PFSK-1 (cell line): ENCODE data around the gene MAPK8.

Source experiments
- FOXP2 ChIP-seq: optimal IDR thresholded peaks from 2 replicates; pipeline ENCODE3; 2011; ENCODE audit warnings: borderline replicate concordance, control low read depth, inconsistent platforms; ENCODE audit not compliant: insufficient read depth; ENCODE audit errors: extremely low read length, extremely low read depth
- POLR2AphosphoS5 ChIP-seq: IDR thresholded peaks from 2 replicates; pipeline ENCODE4 v1.6.1; 2012; ENCODE audit warnings: low read depth, mild to moderate bottlenecking, control low read depth, low read length, moderate library complexity
- SIN3A ChIP-seq: IDR thresholded peaks from 2 replicates; pipeline ENCODE4 v1.6.1; 2012; ENCODE audit warnings: mild to moderate bottlenecking, low read length, moderate library complexity, borderline replicate concordance; ENCODE audit not compliant: insufficient read depth
- TAF1 ChIP-seq: IDR thresholded peaks from 2 replicates; pipeline ENCODE4 v1.6.1; 2012; ENCODE audit warnings: low read length, control low read depth, borderline replicate concordance; ENCODE audit not compliant: insufficient read depth
- TF ChIP-seq, protein P1 (sequence below), 2 experiments: IDR thresholded peaks; 2 replicates each; pipeline versions ENCODE4 v1.6.1 to v1.8.0; 2011 to 2012; ENCODE audit warnings: low read depth in 2 of 2, low read length in 2 of 2, control low read depth in 1 of 2, inconsistent platforms in 1 of 2, mild to moderate bottlenecking in 1 of 2, moderate library complexity in 1 of 2; ENCODE audit not compliant: insufficient read depth in 1 of 2

MAPK8 gene

DNA sequence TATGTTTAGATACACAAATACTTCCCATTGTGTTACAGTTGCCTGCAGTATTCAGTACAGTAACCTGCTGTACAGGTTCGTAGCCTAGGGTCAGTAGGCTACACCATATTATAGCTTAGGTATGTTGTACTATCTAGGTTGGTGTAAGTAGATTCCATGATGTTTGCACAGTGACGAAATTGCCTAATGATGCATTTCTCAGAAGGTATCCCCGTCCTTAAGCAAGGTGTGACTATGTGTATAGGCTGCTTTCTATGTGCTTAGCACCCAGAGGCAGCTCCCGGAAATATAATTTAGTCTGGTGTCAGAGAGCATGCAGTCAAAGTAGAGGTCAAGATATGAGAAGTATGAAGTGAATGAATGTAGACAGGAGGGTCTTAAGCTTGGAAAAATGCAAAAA is 9.8 kb downstream of the MAPK8 start:
- no peak for TF ChIP-seq TAF1
- TF ChIP-seq FOXP2, result no peak
- no peak for TF ChIP-seq SIN3A
- TF ChIP-seq, protein P1, sequence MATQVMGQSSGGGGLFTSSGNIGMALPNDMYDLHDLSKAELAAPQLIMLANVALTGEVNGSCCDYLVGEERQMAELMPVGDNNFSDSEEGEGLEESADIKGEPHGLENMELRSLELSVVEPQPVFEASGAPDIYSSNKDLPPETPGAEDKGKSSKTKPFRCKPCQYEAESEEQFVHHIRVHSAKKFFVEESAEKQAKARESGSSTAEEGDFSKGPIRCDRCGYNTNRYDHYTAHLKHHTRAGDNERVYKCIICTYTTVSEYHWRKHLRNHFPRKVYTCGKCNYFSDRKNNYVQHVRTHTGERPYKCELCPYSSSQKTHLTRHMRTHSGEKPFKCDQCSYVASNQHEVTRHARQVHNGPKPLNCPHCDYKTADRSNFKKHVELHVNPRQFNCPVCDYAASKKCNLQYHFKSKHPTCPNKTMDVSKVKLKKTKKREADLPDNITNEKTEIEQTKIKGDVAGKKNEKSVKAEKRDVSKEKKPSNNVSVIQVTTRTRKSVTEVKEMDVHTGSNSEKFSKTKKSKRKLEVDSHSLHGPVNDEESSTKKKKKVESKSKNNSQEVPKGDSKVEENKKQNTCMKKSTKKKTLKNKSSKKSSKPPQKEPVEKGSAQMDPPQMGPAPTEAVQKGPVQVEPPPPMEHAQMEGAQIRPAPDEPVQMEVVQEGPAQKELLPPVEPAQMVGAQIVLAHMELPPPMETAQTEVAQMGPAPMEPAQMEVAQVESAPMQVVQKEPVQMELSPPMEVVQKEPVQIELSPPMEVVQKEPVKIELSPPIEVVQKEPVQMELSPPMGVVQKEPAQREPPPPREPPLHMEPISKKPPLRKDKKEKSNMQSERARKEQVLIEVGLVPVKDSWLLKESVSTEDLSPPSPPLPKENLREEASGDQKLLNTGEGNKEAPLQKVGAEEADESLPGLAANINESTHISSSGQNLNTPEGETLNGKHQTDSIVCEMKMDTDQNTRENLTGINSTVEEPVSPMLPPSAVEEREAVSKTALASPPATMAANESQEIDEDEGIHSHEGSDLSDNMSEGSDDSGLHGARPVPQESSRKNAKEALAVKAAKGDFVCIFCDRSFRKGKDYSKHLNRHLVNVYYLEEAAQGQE (IDR thresholded peaks at IDR 0.05; ENCODE audit: insufficient read depth in 1 of 2, low read depth in 2 of 2, low read length in 2 of 2), result no peak
- no peak for TF ChIP-seq POLR2AphosphoS5

DNA sequence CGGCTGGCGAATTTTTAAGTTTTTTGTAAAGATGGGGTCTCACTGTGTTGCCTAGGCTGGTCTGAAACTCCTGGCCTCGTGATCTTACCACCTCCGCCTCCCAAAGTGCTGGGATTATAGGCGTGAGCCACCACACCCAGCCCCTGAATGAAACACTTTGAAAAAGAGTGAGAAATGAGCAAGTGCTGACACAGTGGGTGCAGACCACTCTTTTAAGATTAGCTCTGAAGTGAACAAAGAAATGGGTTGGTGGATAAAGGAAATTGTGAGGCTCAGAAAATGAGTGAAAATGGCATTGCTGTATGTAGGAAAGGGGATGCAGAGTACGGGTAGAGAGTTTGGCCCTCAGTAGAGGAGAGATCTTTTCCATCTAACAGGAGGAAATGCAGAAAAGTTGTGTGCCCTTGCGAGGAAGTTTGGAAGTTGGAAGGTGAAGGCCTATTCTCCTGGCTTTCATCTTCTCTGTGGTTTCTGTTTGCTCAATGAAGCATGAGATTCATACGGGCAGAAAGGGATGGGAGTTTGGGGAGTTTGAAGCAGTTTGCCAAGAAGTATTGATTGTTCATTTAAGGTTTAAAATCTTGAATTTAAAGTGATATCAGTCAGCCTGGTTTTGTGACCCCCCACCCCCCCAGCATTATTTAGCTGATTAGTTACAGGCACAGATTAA is 11.0 kb downstream of the MAPK8 start:
- TF ChIP-seq FOXP2 (no peak), SIN3A (no peak), TAF1 (no peak), POLR2AphosphoS5 (no peak)
- TF ChIP-seq, protein P1 (IDR thresholded peaks at IDR 0.05; ENCODE audit: insufficient read depth in 1 of 2, low read depth in 2 of 2, low read length in 2 of 2), result no peak

DNA sequence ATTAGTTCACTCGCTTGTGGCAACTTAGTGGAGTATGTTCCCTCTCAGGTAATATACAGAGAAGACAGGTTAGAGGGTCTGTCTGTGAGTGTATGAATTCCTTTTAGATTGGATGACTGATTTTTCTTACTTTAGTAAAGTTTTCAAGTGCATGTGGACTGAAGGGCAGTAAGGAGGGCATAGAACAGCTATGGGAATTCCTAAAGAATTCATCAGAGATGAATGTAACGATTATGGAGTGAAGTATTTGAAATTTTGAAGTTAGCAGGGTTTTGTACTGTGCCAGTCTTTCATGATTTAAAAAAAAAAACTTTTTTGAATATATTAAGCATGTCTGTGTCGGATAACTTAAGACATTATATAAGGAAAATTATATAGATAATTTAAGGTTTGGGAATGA is 15.5 kb downstream of the MAPK8 start:
- TF ChIP-seq SIN3A, result no peak
- no peak for TF ChIP-seq POLR2AphosphoS5
- TF ChIP-seq TAF1, result no peak
- TF ChIP-seq, protein P1 (IDR thresholded peaks at IDR 0.05; ENCODE audit: insufficient read depth in 1 of 2, low read depth in 2 of 2, low read length in 2 of 2), result no peak
- no peak for TF ChIP-seq FOXP2

DNA sequence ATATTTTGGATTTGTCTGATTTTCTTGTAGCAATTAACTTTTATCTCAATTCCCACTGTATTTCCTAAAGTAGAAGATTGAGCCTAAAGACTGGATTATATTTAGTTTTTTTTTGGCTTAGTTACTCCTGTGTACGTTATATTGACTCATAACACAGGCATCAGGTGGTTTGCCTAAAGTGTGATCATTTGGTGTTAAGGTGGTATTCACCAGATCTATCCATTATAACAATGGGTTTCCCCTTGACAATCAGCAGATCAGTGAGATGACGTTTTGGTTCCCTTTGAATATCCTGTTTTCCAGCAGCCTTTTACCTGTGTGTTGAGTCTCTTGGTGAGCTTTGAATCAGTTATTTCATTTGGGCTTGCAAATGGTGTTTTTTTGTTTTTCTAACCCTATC is 18.1 kb downstream of the MAPK8 start:
- no peak for TF ChIP-seq TAF1
- TF ChIP-seq, protein P1 (IDR thresholded peaks at IDR 0.05; ENCODE audit: insufficient read depth in 1 of 2, low read depth in 2 of 2, low read length in 2 of 2), result no peak
- no peak for TF ChIP-seq SIN3A
- no peak for TF ChIP-seq POLR2AphosphoS5
- TF ChIP-seq FOXP2, result no peak

DNA sequence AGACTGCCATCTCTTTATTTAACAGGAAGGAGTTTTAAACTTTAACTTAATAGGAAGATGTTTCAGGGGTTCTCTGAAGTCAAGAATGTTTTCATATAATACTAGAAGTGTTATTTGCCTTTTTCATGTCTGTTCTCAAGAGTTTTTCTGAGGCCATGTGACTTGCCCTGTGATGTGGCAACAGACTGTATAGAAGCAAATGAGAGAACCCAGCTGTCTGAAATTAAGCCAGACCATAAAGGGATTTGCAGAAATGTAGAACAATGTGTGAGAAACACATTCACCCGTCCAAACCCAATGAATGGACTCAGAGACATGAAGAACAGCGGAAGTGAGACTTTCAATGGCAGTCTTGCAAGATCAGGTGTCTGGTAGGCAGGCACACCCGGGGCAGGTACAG is 23.8 kb downstream of the MAPK8 start:
- TF ChIP-seq FOXP2, result no peak
- TF ChIP-seq POLR2AphosphoS5, result no peak
- TF ChIP-seq, protein P1 (IDR thresholded peaks at IDR 0.05; ENCODE audit: insufficient read depth in 1 of 2, low read depth in 2 of 2, low read length in 2 of 2), result no peak
- no peak for TF ChIP-seq SIN3A
- no peak for TF ChIP-seq TAF1
